A549 (cell line): ENCODE results near the gene PTX3.

Experiments used
- CTCF ChIP-seq: fragments of >200 bp; sonication (Bioruptor Twin); formaldehyde crosslinking; IDR thresholded peaks from 3 replicates; pipeline ENCODE4 v1.5.1; 2016
- EP300 ChIP-seq, 2 experiments: fragments of >200 bp; sonication (Bioruptor Twin); formaldehyde crosslinking; IDR thresholded peaks; 2 replicates in 1 of 2; 3 replicates in 1 of 2; pipeline ENCODE4 v1.6.1; 2016 to 2017
- GATA3 ChIP-seq: IDR thresholded peaks from 2 replicates; pipeline ENCODE4 v1.6.1; 2012; ENCODE audit warnings: borderline replicate concordance
- POLR2AphosphoS2 ChIP-seq: conservative IDR thresholded peaks from 2 replicates; pipeline ENCODE4 v1.6.1; 2012; ENCODE audit warnings: low read length, improper control_type of control experiment, inconsistent platforms
- RAD21 ChIP-seq, 2 experiments: fragments of >200 bp in 1 of 2; sonication (Bioruptor Twin) in 1 of 2; formaldehyde crosslinking in 1 of 2; IDR thresholded peaks in 1 of 2; conservative IDR thresholded peaks in 1 of 2; 2 replicates in 1 of 2; 3 replicates in 1 of 2; pipeline ENCODE4 v1.6.1; 2012 to 2018; ENCODE audit warnings: inconsistent platforms in 1 of 2
- RFX5 ChIP-seq: fragments of 450-650 bp; IDR thresholded peaks from 2 replicates; pipeline ENCODE4 v1.7.1; 2014; ENCODE audit warnings: antibody characterized with exemption, mild to moderate bottlenecking, moderate library complexity

DNA sequence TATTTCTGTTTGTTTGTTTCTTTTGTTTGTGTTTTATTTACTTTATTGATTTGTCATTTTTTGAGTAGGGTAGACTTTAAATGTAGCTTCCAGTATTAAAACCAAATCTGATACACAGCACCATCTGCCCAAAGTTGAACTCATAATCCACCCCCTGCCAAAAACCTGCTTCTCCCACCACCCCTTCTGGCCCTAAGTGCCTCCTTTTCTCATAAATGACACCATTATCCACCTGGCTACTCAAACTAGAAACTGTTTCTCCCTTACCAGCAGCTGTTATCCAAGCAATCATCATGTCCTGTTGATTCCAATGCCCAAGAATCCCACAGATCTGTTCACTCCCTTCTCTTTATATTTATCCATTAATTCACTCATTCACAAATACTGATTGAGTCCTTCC, 21.8 kb upstream of the PTX3 start:
- no peak for TF ChIP-seq CTCF
- TF ChIP-seq RAD21 (conservative IDR thresholded peaks at IDR 0.05 in 1 of 2, IDR thresholded peaks at IDR 0.05 in 1 of 2) = no peak
- TF ChIP-seq POLR2AphosphoS2 = no peak
- no peak for TF ChIP-seq RFX5
- no peak for TF ChIP-seq GATA3
- no peak for TF ChIP-seq EP300 (IDR thresholded peaks at IDR 0.05)
